GM21619 (cell line): ENCODE data around the gene EEF2KMT.
"Not testable (repeated sequence)": the region's sequence is repeated elsewhere in the genome, so short reads cannot be mapped to it uniquely, and the experiment has no call there.

Experiments used
- ATAC-seq: cut with Tn5 transposase; IDR thresholded peaks from one replicate; pipeline ENCODE4 v1.9.1; 2021; ENCODE audit not compliant: unreplicated experiment

EEF2KMT gene, protein sequence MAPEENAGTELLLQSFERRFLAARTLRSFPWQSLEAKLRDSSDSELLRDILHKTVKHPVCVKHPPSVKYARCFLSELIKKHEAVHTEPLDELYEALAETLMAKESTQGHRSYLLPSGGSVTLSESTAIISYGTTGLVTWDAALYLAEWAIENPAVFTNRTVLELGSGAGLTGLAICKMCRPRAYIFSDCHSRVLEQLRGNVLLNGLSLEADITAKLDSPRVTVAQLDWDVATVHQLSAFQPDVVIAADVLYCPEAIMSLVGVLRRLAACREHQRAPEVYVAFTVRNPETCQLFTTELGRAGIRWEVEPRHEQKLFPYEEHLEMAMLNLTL

GRCh38 chr16:5097470-5098220, at the start of gene EEF2KMT:
Gene EEF2KMT, minus strand, starts transcription at chr16:5097795. Its CDS starts 56 bp downstream, at chr16:5097739.
- ATAC-seq = peak; percentile 95

GRCh38 chr16:5144621-5144956, 47.0 kb upstream of the EEF2KMT start:
- not testable (repeated sequence) for ATAC-seq

- no peak for ATAC-seq
Observed at GRCh38 chr16:5143761-5144620, 46.4 kb upstream of the EEF2KMT start.

DNA sequence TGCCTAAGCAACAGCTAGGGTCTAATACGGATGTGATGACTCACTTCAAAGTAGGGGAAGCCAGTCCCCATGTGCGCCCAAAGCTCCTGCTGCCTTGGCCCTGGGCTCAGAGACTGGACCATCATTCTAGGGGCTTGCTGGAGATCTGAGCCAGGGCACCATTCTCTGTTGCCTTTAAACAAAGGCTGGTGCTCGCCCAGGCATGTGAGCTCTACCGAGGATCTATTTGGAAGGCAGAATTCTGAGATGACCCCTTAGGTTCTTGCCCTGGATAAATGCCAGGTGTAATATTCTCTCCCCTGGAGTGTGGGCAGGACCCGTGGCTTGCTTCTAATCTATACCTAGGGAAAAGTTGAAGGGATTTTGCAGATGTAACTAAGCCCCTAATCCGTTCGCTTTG, 42.6 kb upstream of the EEF2KMT start:
- not testable (repeated sequence) for ATAC-seq

DNA sequence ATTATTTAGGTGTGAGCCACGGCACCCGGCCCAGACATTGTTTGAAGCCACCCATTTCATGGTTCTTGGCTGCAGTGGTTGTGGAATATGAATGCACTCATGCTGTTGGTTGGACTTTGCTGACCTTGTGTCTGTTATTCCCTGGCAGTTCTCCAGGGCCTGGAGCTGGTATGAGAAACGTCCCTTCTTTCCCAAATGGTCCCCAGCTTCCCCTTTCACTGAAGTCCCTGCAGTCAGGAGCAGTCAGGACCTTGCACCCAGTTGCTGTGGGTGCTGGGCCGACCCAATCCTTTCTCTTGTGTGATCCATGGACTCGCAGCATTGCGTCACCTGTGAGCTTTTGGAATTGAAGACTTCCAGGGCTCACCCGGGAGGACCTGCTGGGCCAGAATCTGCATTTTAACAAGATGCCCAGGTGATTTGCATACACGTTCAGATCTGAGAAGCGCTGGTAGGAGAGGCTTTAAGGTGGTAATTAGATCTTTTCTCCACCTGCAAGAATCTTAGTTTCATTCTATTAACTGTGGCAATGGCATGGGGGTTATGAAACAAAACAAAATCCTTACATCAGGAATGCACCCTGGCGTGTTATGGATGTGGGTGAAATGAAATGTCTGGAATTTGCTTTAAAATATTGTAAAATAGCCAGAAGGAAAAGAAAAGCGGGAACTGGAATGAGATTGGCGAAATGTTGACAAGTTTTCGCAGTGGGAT, 37.3 kb upstream of the EEF2KMT start:
- not testable (repeated sequence) for ATAC-seq

DNA sequence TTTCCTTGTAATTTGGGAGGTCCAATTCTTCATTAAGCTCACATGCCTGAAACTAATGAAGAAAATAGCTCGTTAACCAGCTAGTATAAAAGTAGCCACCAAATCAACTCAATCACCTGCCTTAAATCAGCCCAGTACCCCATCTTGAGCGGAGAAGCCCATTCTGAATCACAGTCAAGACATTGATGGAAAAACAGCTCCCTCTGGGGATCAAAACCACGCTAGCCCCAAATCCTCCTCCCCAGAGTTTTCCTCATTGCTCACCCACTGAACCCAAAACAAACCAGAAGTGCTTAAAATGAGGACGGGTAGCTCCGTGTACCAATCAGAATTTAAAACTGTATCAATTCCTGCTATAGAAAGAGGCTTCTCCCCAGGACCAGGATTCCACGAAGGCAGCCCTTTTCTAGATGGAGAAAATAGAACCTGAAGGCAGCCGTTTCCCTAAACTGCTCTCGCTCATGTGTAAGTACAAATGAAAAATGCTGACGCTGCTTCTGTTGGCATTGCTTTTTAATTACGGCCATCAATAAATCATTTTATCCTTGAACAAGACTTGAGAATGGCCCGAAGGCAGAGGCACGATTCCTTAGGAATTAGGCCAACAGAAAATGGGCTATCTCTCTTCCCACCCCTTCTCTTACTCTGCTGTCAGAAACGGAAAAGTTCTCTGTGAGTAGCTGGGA, 35.5 kb upstream of the EEF2KMT start:
- not testable (repeated sequence) for ATAC-seq

DNA sequence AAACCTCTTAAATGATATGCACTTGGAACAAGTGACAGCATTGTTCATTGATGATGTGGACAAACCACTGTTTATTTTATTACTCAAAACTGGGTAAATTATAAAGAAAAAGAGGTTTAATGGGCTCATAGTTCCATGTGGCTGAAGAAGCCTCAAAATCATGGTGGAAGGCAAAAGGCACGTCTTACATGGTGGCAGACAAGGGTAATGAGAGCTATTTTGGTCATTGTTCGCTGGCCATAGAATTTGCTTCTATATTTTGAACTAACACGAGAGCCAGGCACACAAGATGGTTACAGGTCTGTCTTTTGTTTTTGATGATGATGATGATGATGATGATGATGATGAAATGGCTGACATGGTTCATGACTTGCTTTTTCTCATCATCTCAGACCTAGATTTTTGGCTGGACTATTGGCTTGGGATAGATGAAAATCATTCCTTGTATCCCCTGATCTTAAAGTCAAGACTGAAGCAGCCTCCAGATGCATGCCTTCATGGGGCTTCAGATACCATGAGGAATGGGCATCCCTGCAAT, 33.9 kb upstream of the EEF2KMT start:
- not testable (repeated sequence) for ATAC-seq

- not testable (repeated sequence) for ATAC-seq
Observed at GRCh38 chr16:5117300-5118087, 19.9 kb upstream of the EEF2KMT start.

- ATAC-seq = not testable (repeated sequence)
Observed at GRCh38 chr16:5116780-5117295, 19.2 kb upstream of the EEF2KMT start.

GRCh38 chr16:5110933-5111332, 13.3 kb upstream of the EEF2KMT start:
- not testable (repeated sequence) for ATAC-seq

DNA sequence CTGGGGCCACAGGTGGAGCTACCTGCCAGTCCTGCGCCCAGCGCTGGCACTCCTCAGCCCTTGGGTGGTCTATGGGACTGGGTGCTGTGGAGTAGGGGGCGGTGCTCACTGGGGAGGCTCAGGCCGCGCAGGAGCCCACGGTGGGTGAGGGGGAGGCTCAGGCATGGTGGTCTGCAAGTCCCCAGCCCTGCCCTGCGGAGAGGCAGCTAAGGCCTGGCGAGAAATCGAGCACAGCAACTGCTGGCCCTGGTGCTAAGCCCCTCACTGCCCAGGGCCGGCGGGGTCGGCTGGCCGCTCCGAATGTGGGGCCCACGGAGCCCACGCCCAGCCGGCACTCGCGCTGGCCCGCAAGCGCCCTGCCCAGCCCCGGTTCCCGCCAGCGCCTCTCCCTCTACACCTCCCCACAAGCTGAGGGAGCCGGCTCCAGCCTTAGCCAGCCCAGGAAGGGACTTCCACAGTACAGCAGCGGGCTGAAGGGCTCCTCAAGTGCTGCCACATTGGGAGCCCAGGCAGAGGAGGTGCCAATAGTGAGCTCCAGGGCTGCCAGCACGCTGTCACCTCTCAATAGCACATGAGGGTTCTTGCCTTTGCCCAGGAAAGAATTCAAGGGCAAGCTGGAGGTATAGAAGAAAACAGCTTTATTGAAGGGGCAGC, 11.0 kb upstream of the EEF2KMT start:
- no peak for ATAC-seq

DNA sequence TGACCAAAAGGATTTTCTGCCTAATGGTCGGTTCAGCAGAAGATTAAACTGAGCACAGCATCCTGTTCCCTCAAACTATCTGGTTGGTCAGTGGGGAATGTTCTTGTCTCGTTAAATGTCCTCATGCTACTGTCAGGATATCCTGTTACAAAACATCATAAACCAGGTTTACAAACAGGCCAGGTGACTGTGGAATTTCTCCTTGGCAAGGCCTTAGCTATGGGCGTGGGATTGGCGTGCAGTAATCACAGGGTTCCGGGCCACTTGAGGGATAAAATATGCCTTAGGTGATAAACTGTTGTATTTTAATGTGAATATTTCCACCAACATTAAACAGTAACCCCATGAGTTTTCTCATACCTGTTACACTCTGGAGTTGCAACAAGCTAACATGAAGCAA, 7.4 kb upstream of the EEF2KMT start:
- ATAC-seq = not testable (repeated sequence)

GRCh38 chr16:5103296-5104032, 5.9 kb upstream of the EEF2KMT start:
- ATAC-seq = not testable (repeated sequence)

DNA sequence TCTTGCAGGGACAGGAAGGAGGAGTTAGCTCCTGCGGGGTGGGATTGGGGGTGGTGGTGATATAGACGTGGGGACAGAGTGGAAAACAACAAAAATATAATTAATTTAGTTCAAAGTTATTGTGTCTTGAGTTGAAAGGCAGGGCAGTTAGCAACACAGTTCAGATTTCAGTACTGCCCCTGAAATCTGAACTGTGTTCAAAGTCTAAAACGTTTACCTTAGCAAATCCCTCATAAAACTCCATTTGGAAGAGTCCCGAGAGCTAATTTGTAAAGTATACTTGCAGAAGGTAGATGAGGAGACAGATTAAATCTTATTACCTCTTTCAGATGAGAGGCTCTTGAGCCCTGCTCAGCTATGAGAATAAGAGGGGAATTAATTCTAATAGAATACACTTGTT, 1.6 kb upstream of the EEF2KMT start:
- ATAC-seq = not testable (repeated sequence)

- ATAC-seq = not testable (repeated sequence)
Observed at GRCh38 chr16:5098221-5099159, 895 bp upstream of the EEF2KMT start.

GRCh38 chr16:5097061-5097469, 530 bp downstream of the EEF2KMT start:
- ATAC-seq = not testable (repeated sequence)
